GM23338 (cell line): ENCODE results near the gene UBXN4. TPM values are rescaled to one million over a fixed set of nuclear protein-coding genes. Genes with fewer than 3 reads are reported as not detected.
"Not testable (repeated sequence)": the region's sequence is repeated elsewhere in the genome, so short reads cannot be mapped to it uniquely, and the experiment has no call there.

ENCODE experiments used
- ATAC-seq: fragments of 200-7000 bp; cut with Tn5 transposase; 3 replicates; pipeline ENCODE4 v1.9.1; 2020
- DNase-seq: peaks from one replicate; pipeline ENCODE4 v3.0.0-alpha.2; 2015; ENCODE audit warnings: low spot score
- H2AFZ ChIP-seq: fragments of 200-600 bp; sonication (generic); 2 replicates; pipeline ENCODE4 v1.8.0; 2016; ENCODE audit warnings: antibody characterized with exemption, mild to moderate bottlenecking, moderate library complexity
- H3F3A ChIP-seq: fragments of 200-600 bp; sonication (generic); replicated peaks from 2 replicates; pipeline ENCODE4 v1.8.0; 2017; ENCODE audit warnings: antibody characterized with exemption, mixed run types, low read depth
- H3K27ac ChIP-seq: fragments of 200-600 bp; sonication (generic); 2 replicates; pipeline ENCODE4 v1.6.1; 2016; ENCODE audit warnings: low read depth
- H3K27me3 ChIP-seq: fragments of 200-600 bp; sonication (generic); 2 replicates; pipeline ENCODE4 v1.8.0; 2016; ENCODE audit warnings: mild to moderate bottlenecking, mixed run types, moderate library complexity; ENCODE audit not compliant: insufficient read depth
- H3K36me3 ChIP-seq: fragments of 200-600 bp; sonication (generic); 2 replicates; pipeline ENCODE4 v1.8.0; 2016; ENCODE audit warnings: mild to moderate bottlenecking; ENCODE audit not compliant: insufficient read depth
- H3K4me1 ChIP-seq: fragments of 200-600 bp; sonication (generic); 2 replicates; pipeline ENCODE4 v1.8.0; 2016; ENCODE audit warnings: mild to moderate bottlenecking, moderate library complexity; ENCODE audit not compliant: insufficient read depth
- H3K4me2 ChIP-seq: fragments of 200-600 bp; sonication (generic); 2 replicates; pipeline ENCODE4 v1.7.1; 2017; ENCODE audit warnings: mixed run types
- H3K4me3 ChIP-seq: fragments of 200-600 bp; sonication (generic); 2 replicates; pipeline ENCODE4 v1.6.1; 2016; ENCODE audit warnings: mixed run types
- H3K79me2 ChIP-seq: fragments of 200-600 bp; sonication (generic); replicated peaks from 2 replicates; pipeline ENCODE4 v1.8.0; 2017; ENCODE audit warnings: mild to moderate bottlenecking; ENCODE audit not compliant: insufficient read depth
- H3K9me2 ChIP-seq: fragments of 200-600 bp; sonication (generic); 2 replicates; pipeline ENCODE4 v1.8.0; 2017; ENCODE audit not compliant: insufficient read depth
- H4K20me1 ChIP-seq: fragments of 200-600 bp; sonication (generic); replicated peaks from 2 replicates; pipeline ENCODE4 v1.8.0; 2017; ENCODE audit warnings: mild to moderate bottlenecking; ENCODE audit not compliant: insufficient read depth
- H3K27ac Mint-ChIP-seq: 2 replicates; pipeline ENCODE4 v1.8.0; 2020; ENCODE audit warnings: inconsistent platforms, mild to moderate bottlenecking, moderate library complexity, mixed read lengths
- H3K27me3 Mint-ChIP-seq: 3 replicates; pipeline ENCODE4 v1.8.0; 2022; ENCODE audit warnings: low read depth, mild to moderate bottlenecking, moderate library complexity, mixed read lengths, inconsistent platforms; ENCODE audit not compliant: insufficient read depth, poor library complexity
- H3K36me3 Mint-ChIP-seq: 3 replicates; pipeline ENCODE4 v1.8.0; 2021; ENCODE audit warnings: low read depth, mild to moderate bottlenecking, inconsistent platforms, moderate library complexity, mixed read lengths
- H3K4me1 Mint-ChIP-seq: 3 replicates; pipeline ENCODE4 v1.8.0; 2020; ENCODE audit warnings: mild to moderate bottlenecking, inconsistent platforms, mixed read lengths
- H3K4me3 Mint-ChIP-seq: 3 replicates; pipeline ENCODE4 v1.8.0; 2021; ENCODE audit warnings: moderate library complexity, mild to moderate bottlenecking, inconsistent platforms, mixed read lengths
- H3K9me3 Mint-ChIP-seq: 3 replicates; pipeline ENCODE4 v1.8.0; 2020; ENCODE audit warnings: moderate library complexity, mild to moderate bottlenecking, inconsistent platforms, mixed read lengths
- CREB1 ChIP-seq: fragments of 250-450 bp; sonication (Bioruptor Pico); IDR thresholded peaks from 2 replicates; pipeline ENCODE4 v1.5.0; 2020; ENCODE audit warnings: low read depth, mild to moderate bottlenecking, moderate library complexity
- CTCF ChIP-seq, 2 experiments: fragments of 200-600 bp in 1 of 2; sonication (generic) in 1 of 2; conservative IDR thresholded peaks; 2 replicates each; pipeline versions ENCODE4 v1.5.1 to v1.6.1; 2016 to 2017; ENCODE audit warnings: antibody characterized with exemption in 2 of 2, low read depth in 2 of 2, mild to moderate bottlenecking in 2 of 2, moderate library complexity in 1 of 2
- EZH2phosphoT487 ChIP-seq: fragments of 200-600 bp; sonication (generic); IDR thresholded peaks from one replicate; pipeline ENCODE4 v1.8.1; 2018; ENCODE audit warnings: antibody characterized with exemption; ENCODE audit not compliant: unreplicated experiment
- REST ChIP-seq: IDR thresholded peaks from one replicate; pipeline ENCODE4 v1.6.1; 2018; ENCODE audit warnings: antibody characterized with exemption; ENCODE audit not compliant: unreplicated experiment
- ZNF114 ChIP-seq: fragments of 250-450 bp; sonication (Bioruptor Pico); IDR thresholded peaks from 2 replicates; pipeline ENCODE4 v1.5.0; 2020; ENCODE audit warnings: mild to moderate bottlenecking, moderate library complexity
- ZNF462 ChIP-seq: fragments of 250-450 bp; sonication (Bioruptor Pico); IDR thresholded peaks from 2 replicates; pipeline ENCODE4 v1.5.0; 2020; ENCODE audit warnings: mild to moderate bottlenecking, moderate library complexity
- polyA plus RNA-seq: library from polyadenylated mRNA; unstranded; fragments of >200 nt; fragmentation: Nextera tagmentation; extraction: Ambion mirVana; gene quantifications from 2 replicates; pipeline ENCODE4 v1.2.1, GENCODE V29; 2016
- total RNA-seq: library from RNA; depleted of rRNA; stranded (reverse); fragments of >200 nt; shearing (Covaris generic); gene quantifications from 2 replicates; pipeline ENCODE4 v1.2.3, GENCODE V29; 2014

The UBXN4 gene
- total and polyA plus RNA-seq, 2 experiments from 2014 or later: 57.6 to 226 TPM

GRCh38 chr2:135807874-135808273, 66.2 kb downstream of the UBXN4 start:
- not testable (repeated sequence) for ATAC-seq, H3K4me2 ChIP-seq, H3K4me1 Mint-ChIP-seq, H3K4me3 ChIP-seq, H3K4me1 ChIP-seq, H3K36me3 Mint-ChIP-seq, H3K27ac ChIP-seq, H3K27me3 ChIP-seq, H3K27ac Mint-ChIP-seq, H3K4me3 Mint-ChIP-seq, H2AFZ ChIP-seq, H3K79me2 ChIP-seq, H3F3A ChIP-seq, H3K27me3 Mint-ChIP-seq, H3K36me3 ChIP-seq, H3K9me3 Mint-ChIP-seq, H4K20me1 ChIP-seq, H3K9me2 ChIP-seq, DNase-seq

GRCh38 chr2:135812907-135813511, 71.4 kb downstream of the UBXN4 start:
- Histone ChIP-seq H3K27me3 (no peaks in the 10 kb centered on the region), H3K4me1 (no peaks in the 10 kb centered on the region), H2AFZ (no peak overlapping the region), H4K20me1 (no peaks in the 10 kb centered on the region), H3K4me3 (no peak overlapping the region), H3K36me3 (no peaks in the 10 kb centered on the region), H3F3A (no peaks in the 10 kb centered on the region), H3K4me2 (no peak overlapping the region), H3K27ac (no peak overlapping the region), H3K9me2 (no peaks in the 10 kb centered on the region), H3K79me2 (no peaks in the 10 kb centered on the region)
- no peak for TF ChIP-seq REST
- no peak for TF ChIP-seq EZH2phosphoT487
- no peak for TF ChIP-seq CTCF (conservative IDR thresholded peaks at IDR 0.05; ENCODE audit: low read depth in 2 of 2)
- no peak for TF ChIP-seq ZNF114 (CRISPR knock-in tag)
- no peak for TF ChIP-seq ZNF462 (CRISPR knock-in tag)
- no peak for TF ChIP-seq CREB1
- Mint-ChIP-seq H3K27ac (no peak overlapping the region), H3K27me3 (peaks cover 3% of the 10 kb centered on the region), H3K36me3 (no peaks in the 10 kb centered on the region), H3K9me3 (peaks cover 4% of the 10 kb centered on the region; the same call in 1 of the 3 replicates), H3K4me3 (no peak overlapping the region), H3K4me1 (no peaks in the 10 kb centered on the region)
- no peak for ATAC-seq
- DNase-seq: no peak
